HEK293 (cell line): ENCODE measurements around the gene GRIPAP1.

Experiments
- BCL11A ChIP-seq: fragments of 450-650 bp; formaldehyde crosslinking; IDR thresholded peaks from 2 replicates; pipeline ENCODE4 v1.5.1; 2016; ENCODE audit warnings: low read depth, missing biosample characterization, missing genetic modification characterization
- TSHZ1 ChIP-seq: fragments of 450-650 bp; formaldehyde crosslinking; IDR thresholded peaks from 2 replicates; pipeline ENCODE4 v1.5.1; 2016; ENCODE audit warnings: missing biosample characterization, missing genetic modification characterization, borderline replicate concordance
- ZBTB48 ChIP-seq: fragments of 450-650 bp; formaldehyde crosslinking; IDR thresholded peaks from 2 replicates; pipeline ENCODE4 v1.5.1; 2016; ENCODE audit warnings: missing biosample characterization, missing genetic modification characterization
- ZEB2 ChIP-seq: fragments of 450-650 bp; formaldehyde crosslinking; IDR thresholded peaks from 2 replicates; pipeline ENCODE4 v1.5.1; 2016; ENCODE audit warnings: missing biosample characterization, missing genetic modification characterization
- ZFP41 ChIP-seq: fragments of 450-650 bp; formaldehyde crosslinking; IDR thresholded peaks from 2 replicates; pipeline ENCODE4 v1.5.1; 2016; ENCODE audit warnings: missing biosample characterization, missing genetic modification characterization, borderline replicate concordance
- ZNF148 ChIP-seq: fragments of 450-650 bp; formaldehyde crosslinking; IDR thresholded peaks from 2 replicates; pipeline ENCODE4 v1.5.0; 2017; ENCODE audit warnings: missing biosample characterization, missing genetic modification characterization, borderline replicate concordance
- ZNF175 ChIP-seq: fragments of 450-650 bp; formaldehyde crosslinking; IDR thresholded peaks from 2 replicates; pipeline ENCODE4 v1.5.1; 2016; ENCODE audit warnings: missing biosample characterization, missing genetic modification characterization
- ZNF214 ChIP-seq: fragments of 450-650 bp; formaldehyde crosslinking; IDR thresholded peaks from 2 replicates; pipeline ENCODE4 v1.5.1; 2017; ENCODE audit warnings: missing biosample characterization, mild to moderate bottlenecking, missing genetic modification characterization, borderline replicate concordance
- ZNF26 ChIP-seq: fragments of 450-650 bp; formaldehyde crosslinking; IDR thresholded peaks from 2 replicates; pipeline ENCODE4 v1.5.1; 2016; ENCODE audit warnings: missing biosample characterization, missing genetic modification characterization
- ZNF280D ChIP-seq: fragments of 450-650 bp; formaldehyde crosslinking; IDR thresholded peaks from 2 replicates; pipeline ENCODE4 v1.5.1; 2016; ENCODE audit warnings: missing biosample characterization, missing genetic modification characterization
- ZNF292 ChIP-seq: fragments of 450-650 bp; formaldehyde crosslinking; IDR thresholded peaks from 2 replicates; pipeline ENCODE4 v1.5.1; 2016; ENCODE audit warnings: low read depth, missing biosample characterization, missing genetic modification characterization, borderline replicate concordance
- ZNF335 ChIP-seq: fragments of 450-650 bp; formaldehyde crosslinking; conservative IDR thresholded peaks from 2 replicates; pipeline ENCODE4 v1.5.1; 2016; ENCODE audit warnings: missing biosample characterization, missing genetic modification characterization
- ZNF350 ChIP-seq: fragments of 450-650 bp; formaldehyde crosslinking; IDR thresholded peaks from 2 replicates; pipeline ENCODE4 v1.5.0; 2017; ENCODE audit warnings: missing biosample characterization, mild to moderate bottlenecking, missing genetic modification characterization
- ZNF366 ChIP-seq: fragments of 450-650 bp; formaldehyde crosslinking; conservative IDR thresholded peaks from 2 replicates; pipeline ENCODE4 v1.5.1; 2016; ENCODE audit warnings: missing biosample characterization, missing genetic modification characterization
- ZNF391 ChIP-seq: fragments of 450-650 bp; formaldehyde crosslinking; IDR thresholded peaks from 2 replicates; pipeline ENCODE4 v1.5.1; 2016; ENCODE audit warnings: low read depth, missing biosample characterization, missing genetic modification characterization, borderline replicate concordance
- ZNF423 ChIP-seq: fragments of 450-650 bp; formaldehyde crosslinking; IDR thresholded peaks from 2 replicates; pipeline ENCODE4 v1.5.1; 2016; ENCODE audit warnings: missing biosample characterization, missing genetic modification characterization
- ZNF449 ChIP-seq: fragments of 450-650 bp; formaldehyde crosslinking; IDR thresholded peaks from 2 replicates; pipeline ENCODE4 v1.5.1; 2017; ENCODE audit warnings: missing biosample characterization, mild to moderate bottlenecking, missing genetic modification characterization, moderate library complexity
- ZNF488 ChIP-seq: fragments of 450-650 bp; formaldehyde crosslinking; IDR thresholded peaks from 2 replicates; pipeline ENCODE4 v1.5.1; 2016; ENCODE audit warnings: missing biosample characterization, missing genetic modification characterization
- ZNF530 ChIP-seq: fragments of 450-650 bp; formaldehyde crosslinking; IDR thresholded peaks from 2 replicates; pipeline ENCODE4 v1.5.1; 2016; ENCODE audit warnings: low read depth, missing biosample characterization, missing genetic modification characterization
- ZNF560 ChIP-seq: fragments of 450-650 bp; formaldehyde crosslinking; IDR thresholded peaks from 2 replicates; pipeline ENCODE4 v1.5.1; 2017; ENCODE audit warnings: missing biosample characterization, missing genetic modification characterization, borderline replicate concordance
- ZNF596 ChIP-seq: fragments of 450-650 bp; IDR thresholded peaks from 2 replicates; pipeline ENCODE4 v1.5.0; 2018; ENCODE audit warnings: missing biosample characterization, mild to moderate bottlenecking, missing genetic modification characterization, moderate library complexity
- ZNF610 ChIP-seq: fragments of 450-650 bp; formaldehyde crosslinking; IDR thresholded peaks from 2 replicates; pipeline ENCODE4 v1.5.1; 2016; ENCODE audit warnings: missing biosample characterization, missing genetic modification characterization, borderline replicate concordance
- ZNF623 ChIP-seq: fragments of 450-650 bp; formaldehyde crosslinking; IDR thresholded peaks from 2 replicates; pipeline ENCODE4 v1.5.1; 2016; ENCODE audit warnings: missing biosample characterization, missing genetic modification characterization
- ZNF707 ChIP-seq: fragments of 450-650 bp; formaldehyde crosslinking; IDR thresholded peaks from 2 replicates; pipeline ENCODE4 v1.5.1; 2016; ENCODE audit warnings: missing biosample characterization, missing genetic modification characterization
- ZNF76 ChIP-seq: fragments of 450-650 bp; formaldehyde crosslinking; IDR thresholded peaks from 2 replicates; pipeline ENCODE4; 2016; ENCODE audit warnings: low read depth, missing biosample characterization, missing genetic modification characterization, borderline replicate concordance
- ZNF776 ChIP-seq: fragments of 450-650 bp; formaldehyde crosslinking; IDR thresholded peaks from 2 replicates; pipeline ENCODE4 v1.5.0; 2017; ENCODE audit warnings: missing biosample characterization, missing genetic modification characterization, borderline replicate concordance

Gene GRIPAP1

GRCh38 chrX:49001521-49002090 lies 458 bp downstream of the GRIPAP1 start (continued):
- no peak for TF ChIP-seq ZNF26 (tag by site-specific recombination)
- TF ChIP-seq ZNF776 (tag by site-specific recombination), result no peak
- no peak for TF ChIP-seq ZNF560 (tag by site-specific recombination)
- TF ChIP-seq ZNF175 (tag by site-specific recombination), result no peak
- TF ChIP-seq ZNF423 (tag by site-specific recombination), result no peak
- TF ChIP-seq ZNF449 (tag by site-specific recombination), result no peak
- TF ChIP-seq ZNF335 (tag by site-specific recombination), result peak; percentile 16; the same call in 1 of the 2 replicates
- no peak for TF ChIP-seq ZNF292 (tag by site-specific recombination)
- TF ChIP-seq ZNF623 (tag by site-specific recombination), result no peak
- no peak for TF ChIP-seq ZNF280D
- peak; percentile 36; the same call in 1 of the 2 replicates for TF ChIP-seq ZNF610 (tag by site-specific recombination)
- no peak for TF ChIP-seq ZNF391 (tag by site-specific recombination)
- TF ChIP-seq ZNF530 (tag by site-specific recombination), result no peak
- no peak for TF ChIP-seq BCL11A (tag by site-specific recombination)
- no peak for TF ChIP-seq TSHZ1 (tag by site-specific recombination)
- no peak for TF ChIP-seq ZFP41 (tag by site-specific recombination)
- TF ChIP-seq ZNF214 (tag by site-specific recombination), result no peak
- TF ChIP-seq ZBTB48 (tag by site-specific recombination), result no peak
- no peak for TF ChIP-seq ZNF488
- TF ChIP-seq ZEB2 (tag by site-specific recombination), result no peak
- no peak for TF ChIP-seq ZNF148 (tag by site-specific recombination)
- TF ChIP-seq ZNF76, result no peak
- no peak for TF ChIP-seq ZNF366 (tag by site-specific recombination)
- no peak for TF ChIP-seq ZNF350 (tag by site-specific recombination)
- TF ChIP-seq ZNF707 (tag by site-specific recombination), result no peak
- no peak for TF ChIP-seq ZNF596 (tag by site-specific recombination)
